Endothelial cell of umbilical vein (primary cell): ENCODE data around the gene AQP12A.

Source experiments
- CTCF ChIP-seq, 2 donors: IDR thresholded peaks; 1 replicate in 1 of 2; 2 replicates in 1 of 2; pipeline ENCODE4 v1.5.1; 2011; ENCODE audit warnings: low read length in 2 of 2, mild to moderate bottlenecking in 2 of 2, moderate library complexity in 2 of 2, control low read depth in 1 of 2, inconsistent platforms in 1 of 2, low read depth in 1 of 2; ENCODE audit not compliant: insufficient read depth in 1 of 2; ENCODE audit errors: extremely low read depth in 1 of 2
- EZH2 ChIP-seq: IDR thresholded peaks from 2 replicates; pipeline ENCODE4 v1.6.1; 2012; ENCODE audit warnings: borderline replicate concordance, low read depth, mild to moderate bottlenecking, moderate library complexity, low read length, inconsistent platforms; ENCODE audit not compliant: severe bottlenecking
- FOS ChIP-seq: IDR thresholded peaks from 2 replicates; pipeline ENCODE4 v1.6.1; 2011; ENCODE audit warnings: mild to moderate bottlenecking, low read length, moderate library complexity, borderline replicate concordance; ENCODE audit not compliant: insufficient read depth
- JUN ChIP-seq: IDR thresholded peaks from 2 replicates; pipeline ENCODE4 v1.6.1; 2011; ENCODE audit warnings: borderline replicate concordance, low read depth; ENCODE audit not compliant: insufficient read length, insufficient read depth
- MYC ChIP-seq: IDR thresholded peaks from one replicate; pipeline ENCODE4 v1.6.1; 2011; ENCODE audit warnings: mild to moderate bottlenecking, low read depth, low read length
- POLR2A ChIP-seq: IDR thresholded peaks from 2 replicates; pipeline ENCODE4 v1.6.1; 2012; ENCODE audit warnings: low read depth, mild to moderate bottlenecking, control low read depth, low read length
- POLR2AphosphoS5 ChIP-seq: IDR thresholded peaks from 2 replicates; pipeline ENCODE4 v1.6.1; 2012; ENCODE audit warnings: low read depth, mild to moderate bottlenecking, control low read depth, low read length, moderate library complexity; ENCODE audit not compliant: insufficient read depth
- TF ChIP-seq, protein P1 (sequence below): IDR thresholded peaks from 2 replicates; pipeline ENCODE4 v1.6.1; 2011; ENCODE audit not compliant: insufficient read depth, insufficient read length

GRCh38 chr2:240722796-240723735, 31.4 kb downstream of the AQP12A start:
- TF ChIP-seq CTCF (IDR thresholded peaks at IDR 0.05; ENCODE audit: extremely low read depth in 1 of 2, insufficient read depth in 1 of 2, low read depth in 1 of 2, low read length in 2 of 2) (no peak), EZH2 (no peak), FOS (no peak), MYC (no peak), POLR2A (no peak), JUN (no peak), POLR2AphosphoS5 (no peak)
- TF ChIP-seq, protein P1, sequence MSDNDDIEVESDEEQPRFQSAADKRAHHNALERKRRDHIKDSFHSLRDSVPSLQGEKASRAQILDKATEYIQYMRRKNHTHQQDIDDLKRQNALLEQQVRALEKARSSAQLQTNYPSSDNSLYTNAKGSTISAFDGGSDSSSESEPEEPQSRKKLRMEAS, result no peak
